T follicular helper cell (primary cell): Measurements from ENCODE around the gene MCUB.
"Not testable (repeated sequence)": the region's sequence is repeated elsewhere in the genome, so short reads cannot be mapped to it uniquely, and the experiment has no call there.

ENCODE experiments used
- DNase-seq: peaks from one replicate; pipeline ENCODE4 v3.0.0-alpha.2; 2020; ENCODE audit warnings: low read depth

The MCUB gene

GRCh38 chr4:109578846-109579245 is 18.8 kb downstream of the MCUB start:
- DNase-seq = no peak

- DNase-seq = not testable (repeated sequence)
These were observed 20.0 kb downstream of the MCUB start for GRCh38 chr4:109579997-109580396.

- no peak for DNase-seq
These were observed 28.1 kb downstream of the MCUB start for GRCh38 chr4:109588176-109588575.

GRCh38 chr4:109589119-109589518 is 29.1 kb downstream of the MCUB start:
- no peak for DNase-seq

GRCh38 chr4:109589605-109590004 is 29.6 kb downstream of the MCUB start:
- no peak for DNase-seq

- no peak for DNase-seq
These were observed 30.9 kb downstream of the MCUB start for GRCh38 chr4:109590905-109591304.

GRCh38 chr4:109592367-109592766 is 32.3 kb downstream of the MCUB start:
- DNase-seq = no peak

GRCh38 chr4:109595123-109595522 is 35.1 kb downstream of the MCUB start:
- not testable (repeated sequence) for DNase-seq

- not testable (repeated sequence) for DNase-seq
These were observed 36.5 kb downstream of the MCUB start for GRCh38 chr4:109596420-109597085.

- DNase-seq = no peak
These were observed 39.1 kb downstream of the MCUB start for GRCh38 chr4:109599046-109599652.

- DNase-seq = no peak
These were observed 40.4 kb downstream of the MCUB start for GRCh38 chr4:109600431-109600830.

GRCh38 chr4:109601336-109601735 is 41.3 kb downstream of the MCUB start:
- DNase-seq = no peak

GRCh38 chr4:109607976-109608375 is 47.9 kb downstream of the MCUB start:
- DNase-seq = no peak

GRCh38 chr4:109608879-109609278 is 48.8 kb downstream of the MCUB start:
- DNase-seq = no peak

- no peak for DNase-seq
These were observed 49.4 kb downstream of the MCUB start for GRCh38 chr4:109609431-109609830.

- DNase-seq = no peak
These were observed 50.4 kb downstream of the MCUB start for GRCh38 chr4:109610489-109610888.

GRCh38 chr4:109611045-109611646 is 51.1 kb downstream of the MCUB start:
- DNase-seq = no peak

- no peak for DNase-seq
These were observed 54.0 kb downstream of the MCUB start for GRCh38 chr4:109614015-109614414.

- DNase-seq = no peak
These were observed 54.4 kb downstream of the MCUB start for GRCh38 chr4:109614466-109614865.

GRCh38 chr4:109615742-109616141 is 55.7 kb downstream of the MCUB start:
- no peak for DNase-seq

GRCh38 chr4:109616243-109616642 is 56.2 kb downstream of the MCUB start:
- DNase-seq = no peak

GRCh38 chr4:109622626-109623025 is 62.6 kb downstream of the MCUB start:
- DNase-seq = no peak

GRCh38 chr4:109624536-109624935 is 64.5 kb downstream of the MCUB start:
- DNase-seq = no peak
